Lung microvascular endothelial cell (primary cell): ENCODE results near the gene KLF7. TPM values are rescaled to one million over a fixed set of nuclear protein-coding genes. Genes with fewer than 3 reads are reported as not detected.

ENCODE experiments used
- DNase-seq, 2 donors: peaks; one replicate each; pipeline versions ENCODE4 v3.0.0 to v3.0.0-alpha.2; 2010; ENCODE audit warnings: low read depth in 2 of 2
- total RNA-seq: library from RNA; depleted of rRNA; stranded (reverse); fragments of >200 nt; gene quantifications from 2 replicates; pipeline ENCODE4 v1.2.1, GENCODE V29; 2014

Gene KLF7
- total RNA-seq, 1 donor from 2014 or later = 8.7 TPM

GRCh38 chr2:207095963-207096362 lies 69.8 kb downstream of the KLF7 start:
- DNase-seq = no peak

GRCh38 chr2:207093234-207093633 lies 72.5 kb downstream of the KLF7 start:
- DNase-seq = no peak

DNA sequence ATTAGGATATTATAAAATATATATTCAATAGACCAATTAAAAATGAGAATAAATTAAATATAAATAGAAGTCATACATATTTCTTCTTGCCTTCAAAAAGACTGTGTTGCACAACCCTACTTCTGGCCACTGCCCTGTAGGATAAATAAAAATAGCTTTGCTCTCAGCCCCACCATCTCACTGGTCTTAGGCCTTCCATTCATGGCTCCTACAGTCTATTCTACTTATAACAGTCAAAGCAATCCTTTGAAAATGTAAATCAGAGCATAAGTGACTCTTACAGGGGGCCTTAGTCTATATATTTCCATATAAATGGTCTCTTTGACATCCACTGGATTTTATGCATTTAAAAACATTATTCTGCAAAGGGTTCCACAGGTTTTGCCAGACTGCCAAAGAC lies 72.9 kb downstream of the KLF7 start:
- no peak for DNase-seq

DNA sequence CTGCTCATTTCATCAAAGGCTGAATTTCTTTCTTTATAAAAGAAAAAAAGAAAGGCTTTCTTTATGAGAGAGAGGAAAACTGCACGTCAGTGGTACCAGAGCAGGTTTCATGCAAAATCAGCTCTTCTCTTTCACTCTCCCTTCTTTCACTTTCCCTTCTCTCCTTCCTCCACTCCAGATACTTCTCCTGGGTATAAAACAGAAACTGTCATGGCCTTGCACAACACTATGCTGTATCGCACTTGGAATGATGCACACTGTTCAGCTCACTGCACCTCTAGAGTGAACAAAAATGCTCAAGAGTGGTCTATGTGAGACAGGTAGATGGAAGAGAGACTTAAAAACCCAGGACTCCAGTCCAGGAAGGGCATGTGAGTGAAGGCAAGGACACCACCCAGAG lies 73.8 kb downstream of the KLF7 start:
- no peak for DNase-seq

GRCh38 chr2:207091176-207091575 lies 74.6 kb downstream of the KLF7 start:
- DNase-seq = peak in 1 of 2 donors; percentile 51

- no peak for DNase-seq
Measured at GRCh38 chr2:207090389-207090788, 75.4 kb downstream of the KLF7 start.

- DNase-seq = no peak
Measured at GRCh38 chr2:207088839-207089238, 76.9 kb downstream of the KLF7 start.

DNA sequence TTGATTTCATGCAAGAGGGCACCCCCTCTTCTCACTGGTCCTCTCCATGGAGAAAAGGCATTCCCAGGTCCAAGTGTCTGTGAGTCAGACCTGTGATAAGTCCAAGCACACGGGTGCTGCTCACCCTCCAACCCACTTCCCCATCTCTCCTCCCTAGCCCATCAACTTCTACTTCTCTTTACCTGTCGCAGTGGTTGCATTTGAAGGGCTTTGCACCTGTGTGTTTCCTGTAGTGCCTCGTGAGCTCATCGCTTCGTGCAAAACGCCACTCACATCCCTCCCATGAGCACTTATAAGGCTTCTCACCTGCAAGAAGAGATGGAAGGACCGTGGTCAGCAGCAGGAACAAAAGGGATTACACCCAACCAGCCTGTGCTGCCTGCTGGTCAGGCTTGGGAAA lies 77.5 kb downstream of the KLF7 start:
- no peak for DNase-seq

DNA sequence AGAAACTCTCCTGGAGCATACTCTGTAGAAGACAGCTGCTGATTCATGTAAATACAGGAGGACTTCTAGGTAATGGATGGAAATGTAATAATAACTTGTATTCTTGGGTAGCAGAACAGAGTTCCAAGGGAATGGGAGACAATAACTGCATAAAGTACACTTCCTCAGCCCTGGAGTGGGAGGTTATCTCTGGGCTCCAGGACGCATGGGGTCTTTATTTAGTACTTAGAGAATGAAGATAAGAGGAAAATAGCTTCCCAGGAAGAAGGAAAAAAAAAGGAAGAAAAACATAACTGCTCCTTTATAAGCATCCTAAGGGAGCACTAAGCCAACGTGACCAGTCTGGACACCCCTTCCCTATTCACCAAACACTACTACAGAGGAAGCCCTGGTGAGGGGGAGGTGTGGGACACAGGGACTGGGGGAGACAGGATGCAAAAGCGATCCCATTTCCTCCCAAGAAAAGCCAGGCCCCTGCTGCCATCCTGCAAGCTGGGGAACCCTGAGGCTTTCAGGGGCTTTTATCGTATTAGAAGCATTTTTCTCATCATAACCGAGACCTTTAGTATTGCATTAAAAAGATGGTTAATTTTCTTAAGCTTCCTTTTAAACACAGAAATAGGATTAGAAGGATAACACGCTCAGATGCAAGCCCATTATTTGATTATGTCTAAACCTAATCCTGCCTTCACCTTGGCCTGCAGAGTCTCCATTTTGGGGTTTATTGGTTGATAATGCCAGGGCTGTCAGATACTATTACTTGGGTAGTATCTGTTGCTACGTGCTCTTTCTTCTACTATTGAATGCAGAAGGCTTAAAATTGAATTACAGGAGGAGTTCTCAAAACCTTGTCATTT lies 78.5 kb downstream of the KLF7 start:
- DNase-seq = no peak

GRCh38 chr2:207086136-207086535 lies 79.6 kb downstream of the KLF7 start:
- no peak for DNase-seq

DNA sequence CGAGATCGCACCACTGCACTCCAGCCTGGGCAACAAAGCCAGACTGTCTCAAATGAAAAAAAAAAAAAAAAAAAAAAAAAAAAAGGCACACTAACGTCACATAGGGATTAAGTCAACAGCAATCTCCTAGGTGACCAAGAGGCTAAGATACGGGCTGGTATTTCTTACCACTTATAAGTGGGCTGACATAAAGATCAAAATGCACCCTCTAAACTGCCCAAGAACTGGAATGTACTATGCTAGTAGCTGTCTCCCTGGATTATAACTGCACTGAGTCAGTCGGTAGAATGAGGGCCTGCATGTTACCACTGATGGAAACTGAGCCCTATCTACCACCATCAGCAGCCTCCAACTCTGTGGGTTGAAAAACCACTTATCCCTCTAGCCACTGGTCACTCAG lies 80.6 kb downstream of the KLF7 start:
- no peak for DNase-seq

DNA sequence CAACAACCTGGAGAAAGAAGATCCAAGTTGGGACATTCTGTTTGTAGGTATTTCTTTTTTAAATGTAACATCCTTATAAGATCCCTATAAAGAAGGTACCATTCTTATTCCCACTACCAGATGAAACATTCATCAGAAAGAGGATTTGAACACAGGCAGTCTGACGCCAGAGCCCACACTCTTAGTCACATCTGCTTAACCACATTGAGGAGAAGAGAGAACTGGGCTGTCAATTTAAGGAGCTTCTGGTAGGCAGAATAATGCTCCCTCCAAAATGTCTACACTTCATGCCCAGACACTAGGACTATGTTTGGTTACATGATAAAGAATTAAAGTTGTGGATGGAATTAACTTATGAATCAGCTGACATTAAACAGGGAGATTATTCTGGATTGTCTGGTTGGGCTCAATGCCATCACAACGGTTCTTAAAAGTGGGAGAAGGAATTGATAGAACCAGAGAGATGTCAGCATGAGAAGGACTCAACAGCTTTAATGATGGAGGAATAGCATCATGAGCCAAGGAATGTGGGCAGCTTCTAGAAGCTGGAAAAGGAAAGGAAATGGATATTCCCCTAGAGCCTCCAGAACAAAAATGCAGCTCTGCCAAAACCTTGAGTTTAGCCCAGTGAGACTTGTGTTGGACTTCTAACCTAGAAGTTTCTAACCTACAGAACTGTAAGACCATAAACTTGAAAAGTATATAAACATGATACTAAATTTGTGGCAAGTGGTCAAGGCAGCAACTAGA lies 82.2 kb downstream of the KLF7 start:
- DNase-seq = peak in 1 of 2 donors; percentile 36

DNA sequence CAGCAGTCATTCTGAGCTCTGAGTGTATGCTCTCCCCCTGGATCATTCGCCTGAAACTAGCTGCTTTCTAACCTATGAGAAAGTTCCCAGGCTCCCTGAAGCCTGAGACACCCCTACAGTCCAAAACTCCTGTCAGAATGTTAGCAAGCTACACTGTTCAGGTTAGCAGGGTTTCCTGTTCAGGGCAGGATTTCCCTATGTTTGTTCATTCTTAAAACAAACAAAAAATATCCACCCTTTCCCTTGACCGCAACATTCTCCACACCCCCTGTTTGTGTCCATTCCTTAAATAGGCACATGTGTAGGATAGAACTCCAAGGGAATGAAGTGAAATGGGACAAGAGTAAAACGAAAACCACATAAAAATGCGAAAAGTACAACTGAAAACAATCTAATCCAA lies 83.1 kb downstream of the KLF7 start:
- DNase-seq = peak; percentile 75 to 78

DNA sequence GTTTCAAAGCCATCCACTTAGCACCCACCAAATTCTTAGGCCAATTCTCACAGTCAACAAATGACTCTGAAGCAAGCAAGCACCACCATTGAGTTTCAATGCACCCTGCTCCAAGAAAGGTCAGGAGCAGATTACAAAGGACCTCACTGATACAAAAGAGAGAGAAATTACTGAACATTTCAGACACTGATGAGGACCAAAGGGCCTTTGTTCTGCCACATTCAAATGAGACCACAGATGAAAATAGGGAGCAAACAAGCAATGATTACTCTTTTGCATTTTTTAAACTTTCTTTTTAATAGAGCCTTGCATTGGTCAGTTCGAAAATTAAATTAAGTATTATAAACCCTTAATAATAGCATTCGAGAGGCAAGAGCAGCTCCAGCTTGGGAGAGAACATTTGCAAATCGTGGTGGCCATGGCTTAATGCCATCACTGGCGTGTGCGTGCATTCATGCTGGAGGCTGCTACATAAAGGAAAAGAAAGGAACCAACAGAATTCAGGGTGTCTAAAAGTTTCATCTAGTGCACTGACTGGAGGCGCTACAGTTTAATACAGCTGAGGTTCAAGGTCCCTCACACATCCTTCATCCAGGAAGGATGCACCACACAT lies 87.5 kb downstream of the KLF7 start:
- DNase-seq = no peak

DNA sequence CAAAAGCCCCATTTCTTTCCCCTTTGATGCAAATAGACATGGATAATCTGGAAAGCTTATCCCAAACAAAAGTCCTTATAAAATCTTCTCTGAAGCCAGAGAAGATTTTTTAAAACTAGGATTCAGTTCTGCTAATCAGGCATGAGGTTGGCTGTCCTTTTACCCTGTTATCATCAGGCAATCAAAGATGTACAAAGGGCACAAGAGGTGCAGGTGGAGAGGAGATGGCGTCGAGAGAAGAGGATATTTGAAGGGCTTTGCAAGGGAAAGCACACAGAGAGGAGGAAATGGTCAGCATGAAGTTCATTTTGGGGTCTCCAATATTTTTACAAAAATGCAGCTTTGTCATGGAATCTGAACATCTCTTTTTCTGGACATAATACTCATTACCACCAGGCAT lies 88.5 kb downstream of the KLF7 start:
- no peak for DNase-seq

- no peak for DNase-seq
Measured at GRCh38 chr2:207075456-207075855, 90.3 kb downstream of the KLF7 start.

DNA sequence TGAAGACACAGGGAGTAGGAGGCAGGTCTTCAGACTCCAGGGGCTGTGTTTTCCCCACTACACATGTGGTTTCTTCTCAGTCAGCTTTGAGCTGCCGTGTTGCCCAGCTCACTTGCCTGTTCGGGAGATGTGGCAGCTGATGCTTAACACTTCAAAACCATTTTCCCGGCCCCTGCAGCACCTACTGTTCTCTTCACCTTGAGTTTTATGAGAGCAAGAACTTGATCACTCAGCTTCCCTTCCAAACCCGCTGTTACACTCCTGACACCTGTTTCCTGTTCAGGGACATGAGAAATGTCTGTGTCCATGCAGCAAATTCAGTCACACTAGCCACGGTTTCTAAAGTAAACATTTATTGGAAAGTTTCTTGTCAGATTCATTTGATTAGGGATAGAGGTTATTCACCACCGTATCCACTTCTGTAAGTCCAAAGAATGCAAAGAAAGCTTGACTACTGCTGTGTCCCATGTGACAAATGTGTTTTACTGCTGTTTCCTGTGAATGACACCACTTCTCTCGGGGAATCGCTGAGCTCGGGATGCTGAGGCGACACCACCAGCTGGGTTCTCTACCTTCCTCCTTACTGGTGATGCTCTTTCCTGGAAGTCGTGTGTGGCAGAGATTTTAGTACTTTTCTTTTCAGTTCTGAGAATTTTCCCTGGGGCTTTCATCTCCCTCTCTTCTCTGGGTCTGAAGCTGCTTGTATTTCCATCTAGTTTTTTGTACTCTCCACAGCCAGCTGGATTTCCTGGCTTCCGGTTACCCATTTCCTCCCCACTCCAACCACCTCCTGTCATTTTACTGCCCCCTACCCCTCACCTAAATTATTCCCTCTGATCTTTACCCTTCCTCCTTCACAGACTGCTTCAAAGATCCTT lies 91.7 kb downstream of the KLF7 start:
- peak; percentile 64 to 82 for DNase-seq

DNA sequence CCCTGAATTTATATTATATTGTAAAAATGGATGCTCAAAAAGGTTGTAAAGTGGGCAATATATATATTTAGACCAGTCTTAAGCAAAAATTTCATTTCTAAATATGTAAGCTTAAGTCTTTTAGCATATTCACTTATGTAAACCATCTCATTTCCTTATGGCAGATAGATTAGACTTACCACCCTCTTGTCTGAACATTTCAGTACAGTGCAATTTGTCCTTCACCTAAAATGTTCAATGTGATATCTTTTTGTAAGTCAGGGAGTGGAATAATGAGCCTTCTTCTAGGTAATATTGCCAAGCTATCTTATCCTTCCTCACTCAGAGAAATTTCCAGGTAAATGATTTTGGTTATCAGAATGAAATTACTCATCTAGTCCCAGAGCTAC lies 92.3 kb downstream of the KLF7 start:
- DNase-seq = no peak

DNA sequence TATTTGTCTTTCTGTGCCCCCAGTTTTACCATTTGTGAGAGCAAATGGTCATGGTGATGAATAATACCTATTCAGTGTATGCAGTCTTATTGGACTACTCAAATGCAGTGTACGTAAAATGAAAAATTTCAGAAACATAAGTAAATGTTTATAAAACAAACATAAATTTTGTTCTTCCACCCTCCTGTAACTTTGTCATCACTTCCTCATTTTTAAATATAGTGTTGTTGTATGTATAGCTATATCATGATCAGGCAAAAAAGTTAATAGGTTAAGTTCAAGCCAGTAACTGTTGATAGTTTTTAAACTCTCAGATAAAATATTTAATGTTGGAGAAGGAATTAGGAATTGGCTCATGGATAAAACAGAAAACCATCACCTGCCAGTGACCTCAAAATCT lies 93.2 kb downstream of the KLF7 start:
- no peak for DNase-seq

GRCh38 chr2:207071820-207072219 lies 93.9 kb downstream of the KLF7 start:
- DNase-seq = no peak

DNA sequence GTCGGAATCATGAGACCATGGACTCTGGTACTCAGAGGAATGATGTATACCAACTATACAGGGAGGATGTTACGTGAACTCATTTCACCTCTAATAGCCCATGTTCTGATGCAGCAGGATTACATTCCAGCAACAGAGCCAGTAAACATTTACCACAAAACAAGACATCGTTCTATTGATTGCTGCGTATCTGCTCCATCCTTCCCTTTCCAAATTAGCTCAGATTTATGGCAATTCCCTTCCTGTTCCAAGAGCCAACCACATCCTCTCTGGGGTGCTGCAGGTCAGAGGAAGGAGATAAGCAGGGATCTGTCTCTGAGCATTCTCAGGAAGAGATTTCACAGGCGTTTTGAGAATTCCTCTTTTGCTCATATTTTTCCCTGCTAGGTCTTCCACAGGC lies 98.3 kb downstream of the KLF7 start:
- peak; percentile 50 to 89 for DNase-seq
